SH-SY5Y (cell line): ENCODE measurements around the gene F2RL2.

ENCODE experiments used
- GATA2 ChIP-seq: IDR thresholded peaks from 2 replicates; pipeline ENCODE4 v1.6.1; 2011; ENCODE audit warnings: mild to moderate bottlenecking, low read depth, low read length
- GATA3 ChIP-seq: IDR thresholded peaks from 2 replicates; pipeline ENCODE4 v1.6.1; 2011; ENCODE audit warnings: low read depth, mild to moderate bottlenecking, low read length, moderate library complexity

Gene F2RL2

DNA sequence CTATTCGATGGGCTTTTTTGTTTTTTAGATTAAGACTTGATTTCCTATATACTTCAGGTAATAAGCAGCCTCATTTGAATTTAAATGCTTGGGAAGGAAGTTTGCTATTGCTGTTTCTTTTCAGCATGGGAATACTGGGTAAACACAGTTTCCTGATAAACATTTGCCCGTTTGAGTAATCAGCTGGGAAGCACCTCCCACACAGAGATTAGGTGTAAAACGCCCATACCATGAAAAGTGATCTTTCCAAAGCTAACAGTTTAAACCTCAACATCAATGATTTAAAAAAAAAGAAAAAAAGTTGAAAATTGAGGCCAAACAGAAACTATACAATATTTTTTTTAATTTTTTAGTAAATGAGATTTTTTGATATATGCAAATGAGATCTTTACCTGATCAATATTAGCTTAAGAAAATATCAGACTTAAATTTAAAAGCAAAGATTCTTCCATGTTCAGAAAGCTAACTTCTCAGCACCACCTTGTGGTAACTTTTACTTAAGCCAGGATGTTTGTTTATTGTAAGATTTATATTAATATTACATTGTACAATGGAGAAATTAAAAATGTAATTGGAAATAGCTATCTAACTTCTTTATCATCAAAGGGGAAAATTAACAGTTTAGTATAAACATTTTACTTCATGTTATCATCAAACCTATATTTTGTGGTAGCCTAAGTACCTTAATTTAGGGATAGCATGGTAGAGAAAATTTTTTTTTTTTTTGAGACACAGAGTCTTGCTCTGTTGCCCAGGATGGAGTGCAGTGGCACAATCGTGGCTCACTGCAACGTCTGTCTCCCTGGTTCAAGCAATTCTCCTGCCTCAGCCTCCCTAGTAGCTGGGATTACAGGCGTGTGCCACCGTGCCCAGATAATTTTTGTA is 39.8 kb downstream of the F2RL2 start:
- no peak for TF ChIP-seq GATA3

GRCh38 chr5:76582230-76583162 is 40.7 kb downstream of the F2RL2 start:
- TF ChIP-seq GATA3, result no peak
- no peak for TF ChIP-seq GATA2

- TF ChIP-seq GATA3 (no peak), GATA2 (no peak)
Observed at GRCh38 chr5:76580981-76581380, 42.2 kb downstream of the F2RL2 start.

DNA sequence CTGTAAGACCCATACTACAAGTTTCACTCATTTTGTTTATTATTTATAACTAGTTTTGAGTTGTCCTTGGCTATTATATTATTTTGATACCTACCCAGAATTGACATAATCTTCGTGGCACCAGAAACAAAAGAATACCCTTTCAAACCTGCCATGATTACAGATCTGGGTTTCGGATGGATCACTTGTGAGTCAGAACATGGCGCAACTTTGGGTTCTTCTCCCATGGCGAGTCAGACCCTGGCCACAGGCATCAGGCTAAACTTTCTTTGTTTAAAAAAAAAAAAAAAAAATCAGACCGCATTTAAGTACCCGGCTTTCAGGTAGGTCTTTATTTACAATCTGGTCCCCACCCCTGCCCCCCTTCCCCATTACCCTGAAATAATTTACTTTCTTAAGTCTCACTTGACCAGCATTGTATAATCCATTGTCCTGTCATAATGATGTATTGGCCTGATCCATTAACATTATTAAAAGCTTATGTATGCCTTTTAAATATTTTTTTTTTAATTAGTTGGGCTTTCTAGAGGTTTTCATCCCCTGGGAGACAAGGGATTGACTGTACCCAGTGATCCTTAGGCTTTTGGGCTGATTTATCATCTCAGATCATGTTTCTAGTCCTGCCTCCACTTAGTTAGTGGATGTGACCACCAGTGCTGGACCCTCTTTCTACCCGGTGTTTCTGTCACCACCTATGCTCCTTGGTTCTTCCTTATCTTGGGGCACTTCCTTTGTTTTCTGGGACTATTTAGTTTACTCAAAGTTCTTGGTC is 43.9 kb downstream of the F2RL2 start:
- TF ChIP-seq GATA3, result no peak
- TF ChIP-seq GATA2, result no peak

DNA sequence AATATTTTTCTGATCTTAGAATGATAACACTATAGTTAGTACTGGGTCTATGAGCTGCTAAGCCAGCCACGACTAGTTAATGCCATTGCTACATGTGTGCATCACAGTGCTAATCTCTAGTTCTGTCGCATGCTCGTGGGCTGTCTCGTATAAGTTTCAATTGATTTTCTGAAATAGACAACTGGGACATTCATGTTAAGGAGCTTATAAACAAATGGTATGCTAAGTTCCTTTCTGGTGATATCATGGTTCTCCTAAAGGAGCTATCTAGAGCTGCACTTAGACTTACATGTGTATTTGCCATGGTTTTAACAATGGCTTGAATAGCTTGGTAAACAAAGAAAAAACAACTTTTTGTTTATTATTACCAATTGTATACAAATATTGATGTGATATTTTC is 46.2 kb downstream of the F2RL2 start:
- TF ChIP-seq GATA3 (no peak), GATA2 (no peak)

DNA sequence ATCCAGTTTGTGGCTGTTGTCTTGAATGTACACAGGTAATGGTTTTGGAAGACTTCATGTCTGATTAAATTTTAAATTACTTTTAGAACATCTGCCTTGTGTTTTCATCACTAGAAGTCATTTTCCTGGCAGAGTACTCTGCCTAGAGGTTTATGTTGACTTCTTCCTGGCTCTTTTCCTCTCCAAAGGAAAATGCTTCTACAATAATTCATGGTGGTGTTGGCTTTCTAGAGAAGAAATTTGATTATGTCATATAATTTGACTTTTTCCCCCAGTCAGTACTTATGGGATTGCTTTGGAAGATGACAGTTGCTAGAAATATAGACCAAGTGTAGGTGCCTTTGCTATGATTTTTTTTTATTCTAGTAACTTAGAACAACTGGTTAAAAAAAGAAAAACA is 46.8 kb downstream of the F2RL2 start:
- TF ChIP-seq GATA2 (no peak), GATA3 (no peak)

DNA sequence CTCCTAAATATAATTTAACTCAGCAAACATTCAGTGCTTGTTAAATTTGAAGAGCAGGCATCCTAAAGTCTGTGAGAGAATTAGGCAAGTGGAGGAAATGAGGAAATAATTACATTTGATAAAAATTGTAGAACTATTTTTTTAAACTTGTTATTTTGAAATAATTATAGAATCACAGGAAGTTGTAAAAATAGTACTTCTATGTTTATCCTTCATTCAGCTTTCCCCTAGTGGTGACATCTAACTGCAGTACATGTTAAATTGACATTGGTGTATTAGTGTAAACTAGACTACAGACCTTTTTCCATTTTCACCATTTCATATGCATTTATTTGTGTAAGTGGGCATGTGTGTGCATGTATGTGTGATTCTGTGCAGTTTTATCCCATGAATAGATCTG is 51.6 kb downstream of the F2RL2 start:
- TF ChIP-seq GATA3, result no peak
- no peak for TF ChIP-seq GATA2

- TF ChIP-seq GATA3 (no peak), GATA2 (no peak)
Observed at GRCh38 chr5:76570153-76570552, 53.0 kb downstream of the F2RL2 start.
